GM10266 (cell line): Measurements from ENCODE around the gene CORIN.
"Not testable (repeated sequence)": the region's sequence is repeated elsewhere in the genome, so short reads cannot be mapped to it uniquely, and the experiment has no call there.

Source experiments
- DNase-seq: peaks from one replicate; pipeline ENCODE4 v3.0.0; 2012; ENCODE audit errors: extremely low spot score
- TF ChIP-seq, protein P1 (sequence below): IDR thresholded peaks from 2 replicates; pipeline ENCODE4 v1.5.1; 2012; ENCODE audit warnings: mild to moderate bottlenecking, low read depth; ENCODE audit not compliant: control insufficient read depth, insufficient read depth; ENCODE audit errors: missing control alignments

CORIN gene

DNA sequence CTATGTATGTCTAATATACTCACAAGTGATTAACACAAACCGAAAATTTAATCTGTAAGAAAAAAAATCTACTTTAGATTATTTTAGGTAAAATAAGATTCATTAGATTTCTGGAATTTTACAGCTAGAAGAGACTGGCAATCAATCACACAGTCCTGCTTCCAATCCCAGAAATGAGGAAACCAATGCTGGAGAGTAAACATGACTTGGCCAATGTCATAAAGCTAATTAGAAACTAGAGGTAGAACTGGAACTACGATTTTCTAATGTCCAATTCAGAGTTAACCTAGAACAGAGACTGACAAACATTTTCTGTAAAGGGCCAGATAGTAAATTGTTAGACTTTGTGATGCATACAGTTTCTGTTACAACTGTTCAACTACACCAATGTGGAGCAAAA is 123.6 kb downstream of the CORIN start:
- DNase-seq: no peak
- TF ChIP-seq, protein P1, sequence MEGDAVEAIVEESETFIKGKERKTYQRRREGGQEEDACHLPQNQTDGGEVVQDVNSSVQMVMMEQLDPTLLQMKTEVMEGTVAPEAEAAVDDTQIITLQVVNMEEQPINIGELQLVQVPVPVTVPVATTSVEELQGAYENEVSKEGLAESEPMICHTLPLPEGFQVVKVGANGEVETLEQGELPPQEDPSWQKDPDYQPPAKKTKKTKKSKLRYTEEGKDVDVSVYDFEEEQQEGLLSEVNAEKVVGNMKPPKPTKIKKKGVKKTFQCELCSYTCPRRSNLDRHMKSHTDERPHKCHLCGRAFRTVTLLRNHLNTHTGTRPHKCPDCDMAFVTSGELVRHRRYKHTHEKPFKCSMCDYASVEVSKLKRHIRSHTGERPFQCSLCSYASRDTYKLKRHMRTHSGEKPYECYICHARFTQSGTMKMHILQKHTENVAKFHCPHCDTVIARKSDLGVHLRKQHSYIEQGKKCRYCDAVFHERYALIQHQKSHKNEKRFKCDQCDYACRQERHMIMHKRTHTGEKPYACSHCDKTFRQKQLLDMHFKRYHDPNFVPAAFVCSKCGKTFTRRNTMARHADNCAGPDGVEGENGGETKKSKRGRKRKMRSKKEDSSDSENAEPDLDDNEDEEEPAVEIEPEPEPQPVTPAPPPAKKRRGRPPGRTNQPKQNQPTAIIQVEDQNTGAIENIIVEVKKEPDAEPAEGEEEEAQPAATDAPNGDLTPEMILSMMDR: no peak

DNA sequence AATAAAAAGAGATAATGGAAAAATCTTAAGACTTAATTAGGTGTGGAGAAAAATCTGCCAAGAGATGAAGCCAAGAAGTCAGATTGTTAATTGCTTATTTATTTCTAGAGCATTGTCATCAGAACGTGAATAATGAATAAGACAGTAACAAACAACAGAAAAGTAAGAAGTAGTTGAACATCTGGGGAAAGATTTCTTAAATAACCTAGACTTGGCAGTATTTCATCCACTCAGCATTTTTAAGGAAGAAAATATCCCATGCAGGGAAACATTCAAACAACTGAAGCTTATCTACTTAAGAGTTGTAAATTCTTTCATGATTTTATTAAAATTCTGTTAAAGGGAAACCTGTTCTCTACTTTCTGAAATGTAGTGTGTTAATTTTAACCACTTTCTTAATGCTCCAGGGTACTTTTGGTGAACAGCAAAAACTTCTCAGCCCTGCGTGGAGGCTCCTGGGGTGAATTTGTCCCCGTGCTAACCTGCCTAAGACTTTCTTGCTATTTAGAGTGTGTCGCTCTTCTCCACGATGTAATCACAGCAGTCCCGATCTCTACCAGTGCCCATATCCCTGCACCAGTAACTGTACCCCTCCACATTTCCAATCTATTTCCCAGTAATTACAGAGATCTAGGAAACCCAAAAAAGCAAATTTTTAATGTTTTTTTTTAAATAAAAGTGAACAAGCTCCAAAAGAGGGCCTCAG is 124.6 kb downstream of the CORIN start:
- DNase-seq: no peak
- TF ChIP-seq, protein P1: no peak

DNA sequence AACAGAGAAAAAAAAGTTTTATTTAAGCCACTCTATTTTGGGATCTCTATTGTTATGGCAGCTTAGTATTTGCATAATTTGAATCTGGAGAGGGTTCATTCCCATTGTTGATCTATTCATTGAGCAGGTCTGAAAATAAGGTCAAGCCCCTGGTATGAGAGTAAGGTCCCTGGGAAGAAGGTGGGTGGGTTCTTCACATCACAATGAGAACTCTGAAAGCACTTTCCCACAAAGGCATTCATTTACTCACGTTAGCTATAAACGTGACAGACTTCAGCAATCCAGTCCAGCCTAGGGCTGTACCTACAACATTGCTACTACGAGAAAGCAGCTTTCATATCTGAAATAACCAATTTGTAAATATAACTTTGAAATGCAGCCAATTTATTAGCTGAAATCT is 126.2 kb downstream of the CORIN start:
- TF ChIP-seq, protein P1: no peak
- no peak for DNase-seq

DNA sequence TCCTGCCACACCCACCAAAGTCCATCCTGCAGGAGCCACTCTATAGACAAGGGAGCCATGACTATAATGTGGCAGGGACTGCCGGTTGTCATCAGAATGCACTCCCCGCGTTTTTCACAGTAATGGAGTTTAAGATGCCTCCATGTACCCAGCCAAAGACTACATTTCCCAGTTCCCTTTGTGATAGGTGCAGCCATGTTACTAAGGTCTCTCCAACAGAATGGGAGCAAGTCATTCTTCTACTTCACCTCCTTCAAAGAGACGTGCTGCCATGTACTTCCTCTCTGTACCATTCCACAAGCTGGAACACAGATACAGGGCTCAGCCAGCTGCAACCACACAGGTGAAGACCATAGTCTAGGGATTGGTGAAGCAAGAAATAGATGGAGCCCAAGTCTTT is 126.7 kb downstream of the CORIN start:
- TF ChIP-seq, protein P1: no peak
- DNase-seq: no peak

DNA sequence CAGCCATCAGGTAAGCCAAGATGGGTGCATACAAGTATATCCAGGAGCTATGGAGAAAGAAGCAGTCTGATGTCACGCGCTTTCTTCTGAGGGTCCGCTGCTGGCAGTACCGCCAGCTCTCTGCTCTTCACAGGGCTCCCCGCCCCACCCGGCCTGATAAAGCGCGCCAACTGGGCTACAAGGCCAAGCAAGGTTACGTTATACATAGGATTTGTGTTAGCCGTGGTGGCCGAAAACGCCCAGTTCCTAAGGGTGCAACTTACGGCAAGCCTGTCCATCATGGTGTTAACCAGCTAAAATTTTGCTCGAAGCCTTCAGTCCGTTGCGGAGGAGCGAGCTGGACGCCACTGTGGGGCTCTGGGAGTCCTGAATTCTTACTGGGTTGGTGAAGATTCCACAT is 131.5 kb downstream of the CORIN start:
- DNase-seq: not testable (repeated sequence)

DNA sequence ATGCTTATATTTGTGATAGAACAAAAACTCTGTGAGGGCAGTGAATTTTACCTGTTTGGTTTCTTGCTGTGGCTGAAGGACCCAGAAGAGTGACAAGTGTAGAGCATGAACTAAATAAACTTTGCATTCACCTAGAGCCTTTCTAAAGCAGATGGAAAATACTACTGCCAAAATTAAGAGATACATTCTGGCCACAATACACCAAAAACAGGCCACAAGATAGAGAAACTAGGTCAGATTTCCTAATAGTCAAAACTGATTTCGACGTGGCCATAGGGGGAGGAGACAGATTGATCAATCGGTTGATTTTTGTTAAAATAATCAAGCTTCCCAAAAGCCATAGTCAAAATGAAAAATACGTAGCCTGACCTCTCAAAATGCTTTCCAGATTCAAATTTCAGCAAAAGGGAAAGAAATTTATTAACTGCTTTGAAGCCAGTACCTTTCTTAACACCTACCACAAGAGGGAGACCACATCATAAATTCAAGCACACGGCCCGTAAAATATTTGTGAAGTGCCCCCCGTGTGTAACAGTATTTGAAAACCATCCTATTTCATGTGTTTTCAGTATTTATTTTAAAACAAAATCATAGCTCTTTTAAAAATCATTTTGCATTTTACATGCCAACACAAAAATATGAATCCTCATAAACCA is 132.4 kb downstream of the CORIN start:
- peak; percentile 15 for DNase-seq

DNA sequence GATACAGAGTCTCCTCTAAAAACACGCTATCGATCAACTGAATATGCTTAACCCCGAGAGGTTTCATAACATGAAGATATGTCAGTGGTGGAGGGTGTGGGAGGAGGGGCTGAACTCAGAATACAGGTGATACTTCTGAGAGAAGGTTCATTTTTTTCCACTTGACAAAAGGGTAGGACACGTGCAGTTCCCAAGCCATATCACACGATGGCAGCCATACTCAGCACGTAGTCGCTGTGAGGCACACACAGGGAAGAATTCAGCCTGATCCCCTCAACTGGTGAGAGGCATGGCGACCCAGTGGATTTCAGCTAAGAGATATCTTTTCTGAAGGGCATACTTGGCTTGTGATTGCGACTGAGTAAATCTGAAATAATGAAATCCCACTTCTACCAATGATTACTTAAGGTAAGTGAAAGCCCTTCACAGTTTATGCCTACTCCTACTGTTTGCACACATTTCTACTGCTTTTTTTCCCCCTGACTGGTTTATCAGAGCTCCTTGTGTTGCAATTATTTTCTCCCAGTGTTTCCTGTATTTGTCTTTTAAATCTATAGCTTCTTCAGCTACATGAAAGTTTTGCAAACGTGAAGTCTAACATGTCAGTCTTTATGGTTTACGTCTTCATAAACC is 133.1 kb downstream of the CORIN start:
- TF ChIP-seq, protein P1: peak; percentile 58
- peak; percentile 9 for DNase-seq

More for the DNA sequence above, 132.4 kb downstream of the CORIN start:
- TF ChIP-seq, protein P1: peak; percentile 35
